Smooth muscle cell (in vitro differentiated cells): Measurements from ENCODE around the gene SAMD4A. TPM values are rescaled to one million over a fixed set of nuclear protein-coding genes. Genes with fewer than 3 reads are reported as not detected.

Experiments used
- DNase-seq: peaks from one replicate; lab custom pipeline; 2025; ENCODE audit not compliant: unreplicated experiment; lab: John Stamatoyannopoulos, UW
- H2AFZ ChIP-seq: fragments of 200-600 bp; sonication (generic); 2 replicates; pipeline ENCODE4 v1.6.0; 2016; ENCODE audit warnings: antibody characterized with exemption, low read depth, mild to moderate bottlenecking
- H3F3A ChIP-seq: fragments of 200-600 bp; sonication (generic); 2 replicates; pipeline ENCODE4 v1.6.0; 2017; ENCODE audit warnings: antibody characterized with exemption, low read depth
- H3K27ac ChIP-seq: fragments of 200-600 bp; sonication (generic); 2 replicates; pipeline ENCODE4 v1.5.1; 2016; ENCODE audit warnings: low read depth, mild to moderate bottlenecking
- H3K27me3 ChIP-seq: fragments of 200-600 bp; sonication (generic); 2 replicates; pipeline ENCODE4 v1.6.1; 2016; ENCODE audit warnings: low read depth, mild to moderate bottlenecking
- H3K36me3 ChIP-seq: fragments of 200-600 bp; sonication (generic); 2 replicates; pipeline ENCODE4 v1.5.1; 2016; ENCODE audit warnings: low read depth
- H3K4me1 ChIP-seq: fragments of 200-600 bp; sonication (generic); 2 replicates; pipeline ENCODE4 v1.5.1; 2016; ENCODE audit warnings: low read depth
- H3K4me2 ChIP-seq: fragments of 200-600 bp; sonication (generic); 2 replicates; pipeline ENCODE4 v1.6.0; 2016; ENCODE audit warnings: mild to moderate bottlenecking
- H3K4me3 ChIP-seq: fragments of 200-600 bp; sonication (generic); 2 replicates; pipeline ENCODE4 v1.5.1; 2016; ENCODE audit warnings: mild to moderate bottlenecking
- H3K79me2 ChIP-seq: fragments of 200-600 bp; sonication (generic); 2 replicates; pipeline ENCODE4 v1.6.0; 2016; ENCODE audit warnings: low read depth, mild to moderate bottlenecking
- H3K9ac ChIP-seq: fragments of 200-600 bp; sonication (generic); 2 replicates; pipeline ENCODE4 v1.6.0; 2016; ENCODE audit warnings: low read depth
- H3K9me3 ChIP-seq: fragments of 200-600 bp; sonication (generic); replicated peaks from 2 replicates; pipeline ENCODE4 v1.5.1; 2016; ENCODE audit warnings: low read depth
- H4K20me1 ChIP-seq: fragments of 200-600 bp; sonication (generic); 2 replicates; pipeline ENCODE4 v1.6.0; 2016; ENCODE audit warnings: low read depth
- CTCF ChIP-seq: fragments of 200-600 bp; sonication (generic); IDR thresholded peaks from 2 replicates; pipeline ENCODE4 v1.5.1; 2017; ENCODE audit warnings: borderline replicate concordance, mild to moderate bottlenecking, antibody characterized with exemption; ENCODE audit not compliant: insufficient read depth, poor library complexity, severe bottlenecking
- WGBS: methylation state at CpG from one replicate; pipeline ENCODE4 v1.1.7; 2016; ENCODE audit warnings: low lambda C conversion rate; 5-methylcytosine and 5-hydroxymethylcytosine counted together
- polyA plus RNA-seq: library from polyadenylated mRNA; unstranded; fragments of >200 nt; fragmentation: Nextera tagmentation; extraction: Ambion mirVana; gene quantifications from 2 replicates; pipeline ENCODE4 v1.2.1, GENCODE V29; 2016
- total RNA-seq: library from RNA; depleted of rRNA; stranded (reverse); fragments of >200 nt; gene quantifications from 2 replicates; pipeline ENCODE4 v1.2.3, GENCODE V29; 2014

The SAMD4A gene
- total and polyA plus RNA-seq, 2 experiments from 2014 or later = 9.2 to 36.7 TPM

GRCh38 chr14:54664961-54665360, 98.0 kb downstream of the SAMD4A start:
- Histone ChIP-seq H3F3A (peaks cover 4% of the 10 kb centered on the region), H3K9me3 (no peaks in the 10 kb centered on the region), H4K20me1 (peaks cover 11% of the 10 kb centered on the region), H3K79me2 (peaks cover 73% of the 10 kb centered on the region), H3K27ac (peak overlapping the region; percentile 22), H3K9ac (no peak overlapping the region), H3K4me2 (no peak overlapping the region), H3K36me3 (no peaks in the 10 kb centered on the region), H2AFZ (no peak overlapping the region), H3K4me1 (peaks cover 17% of the 10 kb centered on the region), H3K27me3 (no peaks in the 10 kb centered on the region), H3K4me3 (no peak overlapping the region)
- WGBS = 75% methylated on average over 2 of the region's 2 CpGs
- no peak for TF ChIP-seq CTCF
- DNase-seq = no peak

GRCh38 chr14:54665946-54666345, 99.0 kb downstream of the SAMD4A start:
- H4K20me1 ChIP-seq = peaks cover 11% of the 10 kb centered on the region
- TF ChIP-seq CTCF = no peak
- H2AFZ ChIP-seq = no peak overlapping the region
- DNase-seq = no peak
- no peak overlapping the region for H3K9ac ChIP-seq
- H3K9me3 ChIP-seq = no peaks in the 10 kb centered on the region
- no peak overlapping the region for H3K4me3 ChIP-seq
- H3K27ac ChIP-seq = peak overlapping the region; percentile 22
- peaks cover 67% of the 10 kb centered on the region for H3K79me2 ChIP-seq
- WGBS = 100% methylated on average over 1 of the region's 1 CpG
- peaks cover 23% of the 10 kb centered on the region for H3K4me1 ChIP-seq
- H3F3A ChIP-seq = peaks cover 4% of the 10 kb centered on the region
- H3K27me3 ChIP-seq = no peaks in the 10 kb centered on the region
- H3K4me2 ChIP-seq = peak overlapping the region; percentile 20
- no peaks in the 10 kb centered on the region for H3K36me3 ChIP-seq

GRCh38 chr14:54667026-54667744, 100.3 kb downstream of the SAMD4A start:
- Histone ChIP-seq H4K20me1 (no peaks in the 10 kb centered on the region), H3F3A (peaks cover 7% of the 10 kb centered on the region), H3K79me2 (peaks cover 65% of the 10 kb centered on the region), H3K4me3 (no peak overlapping the region), H3K4me1 (peaks cover 23% of the 10 kb centered on the region), H3K4me2 (no peak overlapping the region), H3K9ac (no peak overlapping the region), H3K27me3 (no peaks in the 10 kb centered on the region), H3K9me3 (no peaks in the 10 kb centered on the region), H3K27ac (no peak overlapping the region), H2AFZ (no peak overlapping the region), H3K36me3 (no peaks in the 10 kb centered on the region)
- DNase-seq = no peak
- WGBS = 90% methylated on average over 4 of the region's 4 CpGs
- no peak for TF ChIP-seq CTCF

GRCh38 chr14:54667764-54668163, 100.8 kb downstream of the SAMD4A start:
- Histone ChIP-seq H3K27ac (no peak overlapping the region), H3K9me3 (no peaks in the 10 kb centered on the region), H3K27me3 (no peaks in the 10 kb centered on the region), H3F3A (peaks cover 9% of the 10 kb centered on the region), H3K9ac (no peak overlapping the region), H4K20me1 (no peaks in the 10 kb centered on the region), H3K36me3 (no peaks in the 10 kb centered on the region), H2AFZ (no peak overlapping the region), H3K4me3 (no peak overlapping the region), H3K4me1 (peaks cover 26% of the 10 kb centered on the region), H3K4me2 (no peak overlapping the region), H3K79me2 (peaks cover 65% of the 10 kb centered on the region)
- TF ChIP-seq CTCF = no peak
- WGBS = 97% methylated on average over 8 of the region's 8 CpGs
- DNase-seq = no peak
